Muscle of back (tissue), 11 donors: ENCODE data around the gene HMGB2. TPM values are rescaled to one million over a fixed set of nuclear protein-coding genes. Genes with fewer than 3 reads are reported as not detected.

Experiments used
- DNase-seq, 3 donors: peaks; one replicate each; pipeline versions ENCODE4 v3.0.0 to v3.0.0-alpha.2; 2013
- polyA plus RNA-seq, 10 donors: library from polyadenylated mRNA; unstranded; fragments of 120-200 nt; gene quantifications; one replicate each; pipeline ENCODE4 v1.2.1, GENCODE V29; 2013; ENCODE audit not compliant: insufficient read length in 10 of 10

The HMGB2 gene
- polyA plus RNA-seq, 10 donors = 113 to 246 (median 167) TPM

- DNase-seq = no peak
Measured at GRCh38 chr4:173293663-173294062, 40.5 kb downstream of the HMGB2 start.

DNA sequence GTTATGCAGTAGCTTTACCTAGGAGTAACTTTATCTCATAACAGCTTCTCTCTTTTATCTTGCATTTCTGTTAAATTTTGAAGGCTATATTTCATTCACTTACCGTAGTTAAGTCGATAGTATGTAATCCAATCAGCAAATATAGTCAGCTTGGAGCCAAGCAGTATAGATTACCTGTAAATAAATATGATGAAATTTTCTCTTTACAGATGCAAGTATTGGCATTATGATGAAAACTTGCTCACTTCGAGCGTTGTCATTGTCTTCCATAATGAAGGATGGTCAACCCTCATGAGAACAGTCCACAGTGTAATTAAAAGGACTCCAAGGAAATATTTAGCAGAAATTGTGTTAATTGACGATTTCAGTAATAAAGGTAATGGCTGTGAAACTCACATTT is 42.3 kb downstream of the HMGB2 start:
- no peak for DNase-seq

DNA sequence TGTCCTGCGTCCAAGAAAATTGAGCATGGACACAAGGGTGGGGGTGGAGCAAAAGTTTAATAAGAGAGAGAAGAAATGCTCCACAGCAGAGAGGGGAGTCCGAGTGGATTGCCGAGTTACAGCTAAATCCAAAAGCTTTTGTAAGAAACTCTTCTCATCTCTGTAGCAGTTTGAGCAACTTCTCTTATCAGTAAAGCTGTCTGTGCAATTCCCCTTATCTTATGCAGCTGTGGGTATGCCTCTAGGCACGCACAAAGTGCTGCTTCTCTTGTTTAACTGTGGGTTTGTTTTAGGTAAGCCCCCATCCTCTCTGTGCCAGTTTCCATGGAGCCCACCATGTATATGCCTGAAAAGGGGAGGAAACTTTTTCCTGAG is 44.8 kb downstream of the HMGB2 start:
- DNase-seq = no peak

- no peak for DNase-seq
Measured at GRCh38 chr4:173288698-173289352, 45.3 kb downstream of the HMGB2 start.

DNA sequence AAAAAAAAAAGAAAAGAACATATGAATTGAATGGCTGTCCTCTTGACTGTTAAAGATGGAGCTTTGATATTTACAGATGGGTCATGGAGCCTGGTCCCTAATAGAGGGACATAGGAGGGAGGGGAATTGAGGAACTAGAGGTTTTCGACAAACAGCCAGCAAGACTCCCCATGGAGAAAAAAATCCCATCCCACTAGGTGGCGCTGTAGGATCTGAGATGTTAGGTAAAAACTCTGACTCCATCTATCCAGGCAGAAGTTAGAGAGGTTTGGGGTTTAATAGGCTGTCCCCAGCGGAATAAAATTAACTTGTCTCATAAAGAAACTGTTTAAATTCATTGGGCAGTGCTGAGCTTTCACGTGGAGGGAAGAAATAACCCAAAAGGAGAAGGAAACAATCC is 45.9 kb downstream of the HMGB2 start:
- DNase-seq = no peak

GRCh38 chr4:173287486-173287885 is 46.7 kb downstream of the HMGB2 start:
- no peak for DNase-seq

DNA sequence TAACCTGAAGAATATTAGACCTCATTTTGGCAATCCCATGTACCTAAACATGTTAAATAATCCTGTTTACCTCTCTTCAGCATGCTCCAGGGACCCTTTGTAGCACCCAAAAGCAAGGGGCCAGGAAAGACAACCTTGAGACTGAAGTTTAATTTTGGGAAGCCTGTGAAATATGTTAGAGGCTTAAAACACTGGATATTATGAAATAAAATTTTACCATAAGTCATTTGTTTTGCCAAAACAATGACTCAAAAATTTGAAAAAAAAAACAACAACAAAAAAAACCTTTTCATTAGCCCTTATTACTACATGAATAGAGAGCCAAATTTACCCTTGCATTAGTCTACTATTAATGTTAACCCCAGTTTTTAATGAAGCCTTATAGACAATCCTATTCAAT is 49.7 kb downstream of the HMGB2 start:
- DNase-seq = no peak

DNA sequence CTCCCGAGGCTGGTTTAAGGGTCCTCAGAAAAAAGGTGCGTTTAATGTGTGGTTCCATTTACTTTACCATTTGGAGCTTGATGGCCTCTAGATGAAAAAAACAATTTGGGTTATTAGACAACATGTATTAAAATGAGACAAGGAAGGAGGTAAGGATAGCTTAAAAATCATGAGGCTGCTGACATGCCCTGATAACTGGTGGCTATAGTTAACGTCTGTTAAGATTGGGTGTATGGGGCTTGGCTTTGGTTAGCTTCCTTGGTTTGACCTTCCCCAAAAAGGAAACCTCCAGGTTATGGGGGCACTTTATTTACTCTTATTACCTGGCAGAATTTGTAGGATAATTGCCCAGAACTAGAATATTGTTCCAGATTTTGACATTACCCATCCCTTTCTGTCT is 51.5 kb downstream of the HMGB2 start:
- no peak for DNase-seq

- DNase-seq = no peak
Measured at GRCh38 chr4:173282256-173282562, 51.9 kb downstream of the HMGB2 start.

- DNase-seq = no peak
Measured at GRCh38 chr4:173281406-173282255, 52.5 kb downstream of the HMGB2 start.

Other genes starting within 250 kb of the HMGB2 start
- 10 to 100 TPM; 24.8 to 44.9 (median 31.3) TPM for gene GALNT7, start 165.5 kb downstream of the HMGB2 start, polyA plus RNA-seq
- gene SAP30, start 36.6 kb upstream of the HMGB2 start, polyA plus RNA-seq = 10 to 100 TPM in 7 of 10 donors, 1 to 10 TPM in 3; 9.8 to 12.1 (median 10.6) TPM
- 1 to 10 TPM; 1.9 to 7.0 (median 3.7) TPM for gene SCRG1, start 64.8 kb upstream of the HMGB2 start, polyA plus RNA-seq
- 1 to 10 TPM in 1 of 10 donors, under 1 TPM in 6, not detected in 3; 0.15 to 2.5 (median 0.39) TPM for gene HAND2, start 195.9 kb upstream of the HMGB2 start, polyA plus RNA-seq